Mucosa of descending colon (tissue), 3 donors: ENCODE results near the gene SLC46A1. TPM values are rescaled to one million over a fixed set of nuclear protein-coding genes. Genes with fewer than 3 reads are reported as not detected.

Experiments
- ATAC-seq: fragments of 200-7000 bp; cut with Tn5 transposase; one replicate; pipeline ENCODE4 v1.9.1; 2020; ENCODE audit warnings: mild to moderate bottlenecking, moderate library complexity
- DNase-seq, 3 donors: peaks; one replicate each; pipeline ENCODE4 v3.0.0-alpha.2; 2020
- H3K36me3 ChIP-seq: fragments of 200-600 bp; one replicate; pipeline ENCODE4 v1.8.0; 2021; ENCODE audit warnings: low read depth, mild to moderate bottlenecking
- H3K4me1 ChIP-seq: fragments of 200-600 bp; one replicate; pipeline ENCODE4 v1.8.0; 2021; ENCODE audit warnings: low read depth, mild to moderate bottlenecking
- H3K4me3 ChIP-seq: fragments of 200-600 bp; one replicate; pipeline ENCODE4 v1.8.0; 2021; ENCODE audit warnings: mild to moderate bottlenecking
- H3K9me3 ChIP-seq: fragments of 200-600 bp; one replicate; pipeline ENCODE4 v1.8.0; 2021; ENCODE audit warnings: mild to moderate bottlenecking
- CTCF ChIP-seq: fragments of 200-600 bp; IDR thresholded peaks from one replicate; pipeline ENCODE4 v1.8.0; 2022; ENCODE audit warnings: antibody characterized with exemption, mild to moderate bottlenecking
- intact Hi-C, 2 donors: fragments of 100-400 bp; cut with DNase I in 1 of 2; cut with micrococcal nuclease in 1 of 2; formaldehyde crosslinking; loops; one replicate each; pipeline versions ENCODE4 v1.11.0 to v1.11.1; 2022; cut with DNase I, micrococcal nuclease
- total RNA-seq, 3 donors: library from RNA; stranded (reverse); fragmentation: NEBNext Ultra II Directional in 2 of 3; extraction: Animal tissue kit (Norgen Biotek cat#: 25700) in 2 of 3; gene quantifications; one replicate each; pipeline versions ENCODE4 v1.2.1 to v1.2.4, GENCODE V29; 2021 to 2023
- donor health status: DM: no; HTN: no; CAD: no; lungs with moderate emphysema.
- donor health status: DM: no; HTN: no; CAD: no.
- donor health status: DM: no; HTN: yes; CAD: no.

The SLC46A1 gene
- total RNA-seq, 3 donors from 2014 or later = 4.2 to 10.0 (median 8.6) TPM

GRCh38 chr17:28392491-28392890 is 13.5 kb downstream of the SLC46A1 start:
- H3K36me3 ChIP-seq = no peaks in the 10 kb centered on the region
- H3K4me1 ChIP-seq = no peaks in the 10 kb centered on the region
- no peak overlapping the region for H3K4me3 ChIP-seq
- intact Hi-C loops = no loop called here
- DNase-seq (no peak), ATAC-seq (no peak)
- TF ChIP-seq CTCF = no peak
- no peaks in the 10 kb centered on the region for H3K9me3 ChIP-seq

- Histone ChIP-seq H3K4me3 (no peak overlapping the region), H3K36me3 (no peaks in the 10 kb centered on the region), H3K4me1 (no peaks in the 10 kb centered on the region), H3K9me3 (no peaks in the 10 kb centered on the region)
- ATAC-seq (no peak), DNase-seq (no peak)
- TF ChIP-seq CTCF = no peak
- intact Hi-C loops = no loop called here
Observed at GRCh38 chr17:28391401-28391800, 14.6 kb downstream of the SLC46A1 start.

GRCh38 chr17:28390984-28391383 is 15.0 kb downstream of the SLC46A1 start:
- no peak for ATAC-seq
- H3K36me3 ChIP-seq = no peaks in the 10 kb centered on the region
- no peak overlapping the region for H3K4me3 ChIP-seq
- DNase-seq = no peak
- intact Hi-C loops = no loop called here
- H3K4me1 ChIP-seq = no peaks in the 10 kb centered on the region
- H3K9me3 ChIP-seq = no peaks in the 10 kb centered on the region
- TF ChIP-seq CTCF = no peak

DNA sequence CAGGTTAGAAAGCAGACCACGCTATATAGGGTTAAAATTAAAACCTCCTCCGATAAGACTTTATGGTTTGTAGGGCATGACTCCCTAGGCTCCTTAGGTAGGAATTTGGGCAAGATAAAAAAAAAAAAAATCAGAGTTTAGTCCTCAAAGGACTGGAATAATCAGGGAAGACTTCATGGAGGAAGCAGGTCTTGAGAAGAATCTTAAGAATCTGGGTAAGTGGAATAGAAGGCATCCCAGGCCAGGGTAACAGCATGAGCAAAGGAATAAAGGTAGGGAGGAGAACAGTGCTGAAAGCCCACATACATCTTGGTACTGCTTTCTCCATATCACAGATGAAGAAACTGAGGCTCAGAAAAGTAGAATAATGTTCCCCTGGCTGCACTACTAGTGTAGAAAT is 15.4 kb downstream of the SLC46A1 start:
- H3K36me3 ChIP-seq = no peaks in the 10 kb centered on the region
- DNase-seq = no peak

GRCh38 chr17:28390141-28390540 is 15.9 kb downstream of the SLC46A1 start:
- intact Hi-C loops = no loop called here
- Histone ChIP-seq H3K36me3 (no peaks in the 10 kb centered on the region), H3K4me3 (no peak overlapping the region), H3K4me1 (no peaks in the 10 kb centered on the region), H3K9me3 (no peaks in the 10 kb centered on the region)
- DNase-seq = no peak
- TF ChIP-seq CTCF = no peak
- ATAC-seq = no peak

More for the DNA sequence above, 15.4 kb downstream of the SLC46A1 start:
- H3K4me1 ChIP-seq = no peaks in the 10 kb centered on the region
- no peak for ATAC-seq
- H3K4me3 ChIP-seq = no peak overlapping the region
- intact Hi-C loops = no loop called here
- TF ChIP-seq CTCF = no peak
- no peaks in the 10 kb centered on the region for H3K9me3 ChIP-seq

DNA sequence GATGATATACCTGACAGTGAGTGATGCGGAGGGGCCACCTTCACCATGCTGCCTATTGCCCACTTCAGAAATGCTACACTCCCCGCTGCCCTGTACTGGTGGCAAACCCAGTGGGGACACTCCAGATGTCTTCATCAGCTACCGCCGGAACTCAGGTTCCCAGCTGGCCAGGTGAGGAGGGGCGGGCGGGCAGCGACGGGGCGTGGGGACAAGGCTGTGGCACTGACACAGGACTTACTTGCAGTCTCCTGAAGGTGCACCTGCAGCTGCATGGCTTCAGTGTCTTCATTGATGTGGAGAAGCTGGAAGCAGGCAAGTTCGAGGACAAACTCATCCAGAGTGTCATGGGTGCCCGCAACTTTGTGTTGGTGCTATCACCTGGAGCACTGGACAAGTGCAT is 17.9 kb downstream of the SLC46A1 start:
- Histone ChIP-seq H3K36me3 (no peaks in the 10 kb centered on the region), H3K4me1 (no peaks in the 10 kb centered on the region), H3K4me3 (no peak overlapping the region), H3K9me3 (no peaks in the 10 kb centered on the region)
- DNase-seq (no peak), ATAC-seq (no peak)
- intact Hi-C loops = no loop called here
- TF ChIP-seq CTCF = no peak
